HG03469 (cell line): ENCODE measurements around the gene TRAPPC2.
A peak's percentile ranks its signal among the peaks of the same experiment; 100 is the strongest.
"Not testable (repeated sequence)": the region's sequence is repeated elsewhere in the genome, so short reads cannot be mapped to it uniquely, and the experiment has no call there.

ENCODE experiments used
- ATAC-seq: cut with Tn5 transposase; IDR thresholded peaks from one replicate; pipeline ENCODE4 v1.9.1; 2021; ENCODE audit warnings: mild to moderate bottlenecking, moderate library complexity, moderate number of reproducible peaks; ENCODE audit not compliant: unreplicated experiment

Gene TRAPPC2

GRCh38 chrX:13673016-13673415 is 61.4 kb downstream of the TRAPPC2 start:
- no peak for ATAC-seq

- no peak for ATAC-seq
Observed at GRCh38 chrX:13670197-13670596, 64.2 kb downstream of the TRAPPC2 start.

- not testable (repeated sequence) for ATAC-seq
Observed at GRCh38 chrX:13669755-13670154, 64.7 kb downstream of the TRAPPC2 start.

GRCh38 chrX:13669246-13669737 is 65.1 kb downstream of the TRAPPC2 start:
- peak; percentile 46 for ATAC-seq

- ATAC-seq = no peak
Observed at GRCh38 chrX:13667919-13668318, 66.5 kb downstream of the TRAPPC2 start.

GRCh38 chrX:13666836-13667235 is 67.6 kb downstream of the TRAPPC2 start:
- no peak for ATAC-seq

GRCh38 chrX:13664020-13664419 is 70.4 kb downstream of the TRAPPC2 start:
- no peak for ATAC-seq

- no peak for ATAC-seq
Observed at GRCh38 chrX:13662355-13662791, 72.0 kb downstream of the TRAPPC2 start.
